Liver (tissue), 3 donors: ENCODE data around the gene SLC2A4RG.

Experiments used
- HNF4A ChIP-seq, 2 donors: conservative IDR thresholded peaks; 2 replicates each; pipeline ENCODE4 v1.6.1; 2016; ENCODE audit warnings: antibody characterized with exemption in 2 of 2, mild to moderate bottlenecking in 2 of 2
- JUND ChIP-seq, 2 donors: IDR thresholded peaks; 2 replicates each; pipeline ENCODE4 v1.6.1; 2016; ENCODE audit warnings: antibody characterized with exemption in 2 of 2
- NR2F2 ChIP-seq: IDR thresholded peaks from 2 replicates; pipeline ENCODE4 v1.6.1; 2016; ENCODE audit warnings: antibody characterized with exemption
- RAD21 ChIP-seq, 2 donors: IDR thresholded peaks; 2 replicates each; pipeline ENCODE4 v1.6.1; 2016; ENCODE audit warnings: antibody characterized with exemption in 2 of 2, mild to moderate bottlenecking in 2 of 2
- RXRA ChIP-seq, 2 donors: IDR thresholded peaks; 2 replicates each; pipeline ENCODE4 v1.6.1; 2017 to 2018; ENCODE audit warnings: antibody characterized with exemption in 2 of 2, mild to moderate bottlenecking in 1 of 2
- SP1 ChIP-seq: IDR thresholded peaks from 2 replicates; pipeline ENCODE4 v1.6.1; 2018; ENCODE audit warnings: antibody characterized with exemption, mild to moderate bottlenecking
- TAF1 ChIP-seq: conservative IDR thresholded peaks from 2 replicates; pipeline ENCODE4 v1.6.1; 2016; ENCODE audit warnings: antibody characterized with exemption, mild to moderate bottlenecking
- YY1 ChIP-seq: IDR thresholded peaks from 2 replicates; pipeline ENCODE4 v1.6.1; 2016; ENCODE audit warnings: antibody characterized with exemption, mild to moderate bottlenecking
- TF ChIP-seq, protein P1 (sequence below): fragments of 150-350 bp; IDR thresholded peaks from 2 replicates; pipeline ENCODE4 v1.5.1; 2017; ENCODE audit warnings: improper control_type of control experiment, low read depth, low read length; ENCODE audit not compliant: missing input control
- TF ChIP-seq, protein P2 (sequence below): IDR thresholded peaks from 2 replicates; pipeline ENCODE4 v1.6.1; 2016; ENCODE audit warnings: antibody characterized with exemption, mild to moderate bottlenecking
- donor health status: healthy.
- donor health status: healthy.

DNA sequence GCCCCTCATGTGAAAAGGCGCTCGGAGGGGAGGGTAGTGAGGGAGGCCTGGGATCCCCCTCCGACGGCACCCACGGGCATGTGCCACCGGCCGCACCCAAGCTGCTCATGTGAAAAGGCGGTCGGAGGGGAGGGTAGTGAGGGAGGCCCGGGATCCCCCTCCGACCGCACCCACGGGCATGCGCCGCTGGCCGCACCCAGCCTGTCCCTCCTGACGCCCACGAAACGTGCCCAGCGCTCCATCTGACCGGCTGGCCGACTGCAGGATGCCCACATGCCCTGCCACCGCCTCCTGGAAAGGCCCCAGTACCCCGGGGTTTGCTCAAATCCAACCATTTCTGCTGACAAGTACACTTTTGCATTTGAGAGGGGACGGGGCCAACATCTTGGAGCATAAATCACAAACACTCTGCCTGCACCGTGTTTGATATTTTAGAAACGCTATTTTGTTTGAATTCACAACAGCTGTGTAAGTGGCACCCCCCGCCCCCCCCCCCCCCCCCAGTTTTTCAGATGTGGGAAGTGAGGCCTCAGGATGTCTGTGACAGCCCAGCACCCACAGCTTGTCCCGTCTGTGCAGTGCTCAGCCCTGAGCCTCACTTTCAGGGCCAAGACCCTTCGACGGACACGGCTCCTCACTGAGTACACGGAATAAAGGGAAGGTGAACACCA is 34.1 kb downstream of the SLC2A4RG start:
- TF ChIP-seq RXRA (IDR thresholded peaks at IDR 0.05) (no peak), JUND (IDR thresholded peaks at IDR 0.05) (no peak), HNF4A (conservative IDR thresholded peaks at IDR 0.05) (no peak), TAF1 (no peak), NR2F2 (no peak), RAD21 (IDR thresholded peaks at IDR 0.05) (no peak), SP1 (no peak), YY1 (no peak)
- TF ChIP-seq, protein P1, sequence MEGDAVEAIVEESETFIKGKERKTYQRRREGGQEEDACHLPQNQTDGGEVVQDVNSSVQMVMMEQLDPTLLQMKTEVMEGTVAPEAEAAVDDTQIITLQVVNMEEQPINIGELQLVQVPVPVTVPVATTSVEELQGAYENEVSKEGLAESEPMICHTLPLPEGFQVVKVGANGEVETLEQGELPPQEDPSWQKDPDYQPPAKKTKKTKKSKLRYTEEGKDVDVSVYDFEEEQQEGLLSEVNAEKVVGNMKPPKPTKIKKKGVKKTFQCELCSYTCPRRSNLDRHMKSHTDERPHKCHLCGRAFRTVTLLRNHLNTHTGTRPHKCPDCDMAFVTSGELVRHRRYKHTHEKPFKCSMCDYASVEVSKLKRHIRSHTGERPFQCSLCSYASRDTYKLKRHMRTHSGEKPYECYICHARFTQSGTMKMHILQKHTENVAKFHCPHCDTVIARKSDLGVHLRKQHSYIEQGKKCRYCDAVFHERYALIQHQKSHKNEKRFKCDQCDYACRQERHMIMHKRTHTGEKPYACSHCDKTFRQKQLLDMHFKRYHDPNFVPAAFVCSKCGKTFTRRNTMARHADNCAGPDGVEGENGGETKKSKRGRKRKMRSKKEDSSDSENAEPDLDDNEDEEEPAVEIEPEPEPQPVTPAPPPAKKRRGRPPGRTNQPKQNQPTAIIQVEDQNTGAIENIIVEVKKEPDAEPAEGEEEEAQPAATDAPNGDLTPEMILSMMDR = no peak
- TF ChIP-seq, protein P2, sequence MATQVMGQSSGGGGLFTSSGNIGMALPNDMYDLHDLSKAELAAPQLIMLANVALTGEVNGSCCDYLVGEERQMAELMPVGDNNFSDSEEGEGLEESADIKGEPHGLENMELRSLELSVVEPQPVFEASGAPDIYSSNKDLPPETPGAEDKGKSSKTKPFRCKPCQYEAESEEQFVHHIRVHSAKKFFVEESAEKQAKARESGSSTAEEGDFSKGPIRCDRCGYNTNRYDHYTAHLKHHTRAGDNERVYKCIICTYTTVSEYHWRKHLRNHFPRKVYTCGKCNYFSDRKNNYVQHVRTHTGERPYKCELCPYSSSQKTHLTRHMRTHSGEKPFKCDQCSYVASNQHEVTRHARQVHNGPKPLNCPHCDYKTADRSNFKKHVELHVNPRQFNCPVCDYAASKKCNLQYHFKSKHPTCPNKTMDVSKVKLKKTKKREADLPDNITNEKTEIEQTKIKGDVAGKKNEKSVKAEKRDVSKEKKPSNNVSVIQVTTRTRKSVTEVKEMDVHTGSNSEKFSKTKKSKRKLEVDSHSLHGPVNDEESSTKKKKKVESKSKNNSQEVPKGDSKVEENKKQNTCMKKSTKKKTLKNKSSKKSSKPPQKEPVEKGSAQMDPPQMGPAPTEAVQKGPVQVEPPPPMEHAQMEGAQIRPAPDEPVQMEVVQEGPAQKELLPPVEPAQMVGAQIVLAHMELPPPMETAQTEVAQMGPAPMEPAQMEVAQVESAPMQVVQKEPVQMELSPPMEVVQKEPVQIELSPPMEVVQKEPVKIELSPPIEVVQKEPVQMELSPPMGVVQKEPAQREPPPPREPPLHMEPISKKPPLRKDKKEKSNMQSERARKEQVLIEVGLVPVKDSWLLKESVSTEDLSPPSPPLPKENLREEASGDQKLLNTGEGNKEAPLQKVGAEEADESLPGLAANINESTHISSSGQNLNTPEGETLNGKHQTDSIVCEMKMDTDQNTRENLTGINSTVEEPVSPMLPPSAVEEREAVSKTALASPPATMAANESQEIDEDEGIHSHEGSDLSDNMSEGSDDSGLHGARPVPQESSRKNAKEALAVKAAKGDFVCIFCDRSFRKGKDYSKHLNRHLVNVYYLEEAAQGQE = no peak
